ENCODE results near the gene STAM2.
"Not testable (repeated sequence)": the region's sequence is repeated elsewhere in the genome, so short reads cannot be mapped to it uniquely, and the experiment has no call there.

Gene STAM2

DNA sequence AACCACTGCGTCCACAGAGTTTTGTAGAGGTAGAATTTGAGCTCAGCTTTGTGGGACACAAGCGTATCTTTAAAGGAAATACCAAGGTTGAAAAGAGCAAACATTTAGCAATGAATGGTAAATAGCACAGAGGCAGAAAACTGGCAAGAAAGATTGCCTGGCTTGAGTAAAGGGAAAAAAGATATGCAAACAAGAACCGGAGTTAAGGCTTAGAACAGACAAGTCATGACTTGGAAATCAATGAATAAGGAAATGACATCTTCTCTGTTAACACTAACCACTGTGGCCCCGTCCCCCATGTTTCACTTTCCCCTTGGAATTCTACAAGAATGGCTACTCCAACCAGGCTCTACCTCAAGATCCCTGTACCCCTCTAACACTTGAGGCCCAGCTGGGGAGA lies 3.8 kb downstream of the STAM2 start:
- no peak for DNase-seq

DNA sequence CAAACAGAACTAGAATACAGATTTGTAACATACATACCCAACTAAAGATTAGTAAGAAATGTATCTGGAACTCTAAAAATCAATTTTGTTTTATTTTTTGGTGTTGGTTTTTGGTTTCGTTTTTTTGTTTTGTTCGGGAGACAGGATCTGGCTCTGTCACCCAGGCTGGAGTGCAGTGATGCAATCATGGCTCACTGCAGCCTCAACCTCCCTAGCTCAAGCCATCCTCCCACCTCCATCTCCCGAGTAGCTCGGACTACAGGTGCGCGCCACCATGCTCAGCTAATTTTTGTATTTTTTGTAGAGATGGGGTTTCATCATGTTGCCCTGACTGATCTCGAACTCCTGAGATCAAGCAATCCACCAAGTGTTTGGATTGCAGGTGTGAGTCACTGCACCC lies 6.4 kb downstream of the STAM2 start:
- not testable (repeated sequence) for DNase-seq

GRCh38 chr2:152167470-152167869 lies 8.1 kb downstream of the STAM2 start:
- DNase-seq, result not testable (repeated sequence)

DNA sequence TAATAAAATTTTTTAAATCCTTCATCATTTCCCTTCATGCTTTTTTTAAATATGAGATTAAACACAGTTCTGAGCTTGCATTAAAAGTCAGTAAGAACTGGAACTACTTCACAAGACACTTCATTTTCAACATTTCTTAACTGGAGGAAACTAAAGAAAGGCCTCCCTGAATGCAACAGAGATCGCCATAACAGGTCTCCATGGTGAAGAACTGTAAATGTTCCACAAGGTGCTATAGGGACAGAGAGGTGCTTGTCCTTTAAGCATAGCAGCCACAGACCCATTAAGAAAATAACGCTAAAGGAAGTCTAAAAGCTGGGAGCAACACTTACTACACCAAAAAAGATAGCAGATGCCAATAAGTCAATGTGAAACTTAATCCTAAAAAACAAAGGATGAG lies 8.5 kb downstream of the STAM2 start:
- DNase-seq, result no peak

GRCh38 chr2:152166633-152167032 lies 8.9 kb downstream of the STAM2 start:
- no peak for DNase-seq

GRCh38 chr2:152165780-152166179 lies 9.8 kb downstream of the STAM2 start:
- DNase-seq, result no peak

GRCh38 chr2:152165306-152165705 lies 10.3 kb downstream of the STAM2 start:
- DNase-seq, result no peak

GRCh38 chr2:152163669-152164068 lies 11.9 kb downstream of the STAM2 start:
- not testable (repeated sequence) for DNase-seq

DNA sequence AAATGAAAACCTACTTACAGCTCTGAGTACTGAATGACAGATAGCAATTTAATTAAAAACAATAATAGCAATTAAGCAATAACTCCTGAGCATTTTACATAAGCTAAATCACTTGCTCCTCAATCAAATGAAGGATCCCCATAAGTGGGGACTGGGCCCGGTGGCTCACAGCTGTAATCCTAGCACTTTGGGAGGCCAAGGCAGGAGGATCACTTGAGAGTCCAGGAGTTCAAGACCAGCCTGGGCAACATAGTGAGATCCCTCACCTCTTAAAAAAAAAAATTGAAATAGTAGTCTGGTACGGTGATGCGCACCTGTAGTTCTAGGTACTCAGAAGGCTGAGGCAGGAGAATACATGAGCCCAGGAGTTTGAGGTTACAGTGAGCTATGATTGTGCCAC lies 13.4 kb downstream of the STAM2 start:
- DNase-seq, result no peak

DNA sequence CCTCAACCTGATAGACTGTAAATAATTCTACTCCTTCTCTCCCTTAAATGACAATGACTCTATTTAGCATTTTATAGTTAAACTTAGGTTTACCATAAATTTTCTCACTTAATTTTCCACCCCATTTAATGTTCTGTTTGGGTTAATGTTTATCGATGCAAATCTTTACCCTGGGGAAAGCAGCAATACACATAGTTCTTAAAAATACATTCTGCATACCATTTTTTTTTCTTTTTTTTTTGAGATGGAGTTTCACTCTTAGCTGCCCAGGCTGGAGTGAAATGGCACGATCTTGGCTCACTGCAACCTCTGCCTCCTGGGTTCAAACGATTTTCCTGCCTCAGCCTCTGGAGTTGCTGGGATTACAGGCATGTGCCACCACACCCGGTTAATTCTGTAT lies 14.0 kb downstream of the STAM2 start:
- DNase-seq, result no peak

DNA sequence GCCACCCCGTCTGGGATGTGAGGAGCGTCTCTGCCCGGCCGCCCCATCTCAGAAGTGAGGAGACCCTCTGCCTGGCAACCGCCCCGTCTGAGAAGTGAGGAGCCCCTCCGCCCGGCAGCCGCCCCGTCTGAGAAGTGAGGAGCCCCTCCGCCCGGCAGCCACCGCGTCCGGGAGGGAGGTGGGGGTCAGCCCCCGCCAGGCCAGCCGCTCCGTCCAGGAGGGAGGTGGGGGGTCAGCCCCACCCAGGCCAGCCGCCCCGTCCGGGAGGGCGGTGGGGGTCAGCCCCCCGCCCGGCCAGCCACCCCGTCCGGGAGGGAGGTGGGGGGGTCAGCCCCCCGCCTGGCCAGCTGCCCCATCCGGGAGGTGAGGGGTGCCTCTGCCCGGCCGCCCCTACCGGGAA lies 15.2 kb downstream of the STAM2 start:
- DNase-seq, result not testable (repeated sequence)

DNA sequence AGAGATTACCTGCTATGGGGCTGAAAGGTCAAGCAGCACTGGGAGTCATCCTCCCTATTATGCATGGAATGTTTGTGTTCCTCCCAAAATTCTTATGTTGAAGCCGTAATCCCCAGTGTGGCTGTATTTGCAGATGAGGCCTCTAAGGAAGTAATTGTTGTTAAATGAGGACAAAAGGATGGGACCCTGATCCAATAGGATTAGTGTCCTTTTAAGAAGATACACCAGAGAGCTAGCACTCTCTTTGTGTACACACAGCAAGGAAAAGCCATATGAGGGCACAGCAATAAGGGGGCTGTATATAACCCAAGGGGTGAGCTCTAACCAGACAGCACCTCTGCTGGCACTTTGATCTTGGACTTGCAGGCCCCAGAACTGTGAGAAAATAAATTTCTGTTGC lies 18.3 kb downstream of the STAM2 start:
- DNase-seq, result no peak

DNA sequence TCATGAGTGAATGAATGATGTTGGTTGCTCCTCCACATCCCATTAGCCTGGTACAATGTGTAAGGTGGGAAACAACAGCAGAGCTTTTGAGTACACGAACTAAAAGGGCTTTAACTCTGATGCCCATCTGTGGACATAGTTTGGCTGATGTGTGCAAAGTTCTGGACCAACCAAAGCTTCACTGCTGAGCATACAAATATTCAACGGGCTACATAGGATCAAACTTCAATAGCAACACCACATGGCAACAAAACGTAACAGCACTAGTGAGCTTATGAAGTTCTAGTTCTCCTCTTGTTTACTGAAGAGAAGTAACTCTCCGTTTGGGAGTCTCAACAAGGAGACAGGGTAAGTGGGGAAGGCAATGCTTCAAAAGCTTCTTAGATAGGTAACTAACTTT lies 20.4 kb downstream of the STAM2 start:
- DNase-seq, result no peak

GRCh38 chr2:152154462-152154861 lies 21.1 kb downstream of the STAM2 start:
- DNase-seq, result no peak

- no peak for DNase-seq
These were observed 40.9 kb downstream of the STAM2 start for GRCh38 chr2:152134488-152135280.

DNA sequence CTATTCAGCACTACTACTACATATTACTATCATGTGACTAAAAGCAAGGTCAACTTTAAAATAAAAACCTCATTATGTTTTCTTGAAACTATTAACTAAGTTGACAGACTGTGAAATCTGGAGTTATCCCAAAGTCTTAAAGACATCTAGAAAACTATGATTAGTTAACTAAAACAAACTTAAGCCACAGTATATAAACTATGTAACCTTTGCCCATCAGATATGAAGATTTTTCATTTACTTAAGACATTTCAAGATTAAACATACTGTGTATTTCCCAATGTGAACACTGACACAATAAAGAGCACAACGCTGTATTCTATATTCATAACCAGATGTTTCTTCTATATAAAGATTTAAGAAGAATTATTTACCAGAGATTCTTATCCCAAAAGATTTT lies 43.3 kb downstream of the STAM2 start:
- no peak for DNase-seq

- no peak for DNase-seq
These were observed 47.9 kb downstream of the STAM2 start for GRCh38 chr2:152127628-152128027.

DNA sequence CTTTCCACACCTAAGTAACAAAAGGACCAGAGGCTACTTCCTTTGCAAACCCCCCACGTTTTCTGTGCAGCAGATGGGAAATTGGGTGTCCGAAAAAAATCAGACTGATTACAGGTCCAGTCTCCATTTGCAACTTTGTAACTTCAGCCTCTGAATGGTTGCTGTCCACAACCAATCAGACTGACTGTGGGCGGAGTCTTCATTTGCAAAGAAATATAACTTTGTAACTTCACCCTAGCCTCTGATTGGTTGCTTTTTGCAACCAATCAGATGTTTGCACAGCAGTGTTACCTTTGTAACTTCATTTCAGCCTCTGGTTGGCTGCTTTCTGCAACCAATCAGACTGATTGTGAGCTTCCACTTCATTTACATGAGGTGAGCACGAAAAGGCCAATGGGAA lies 48.9 kb downstream of the STAM2 start:
- no peak for DNase-seq

DNA sequence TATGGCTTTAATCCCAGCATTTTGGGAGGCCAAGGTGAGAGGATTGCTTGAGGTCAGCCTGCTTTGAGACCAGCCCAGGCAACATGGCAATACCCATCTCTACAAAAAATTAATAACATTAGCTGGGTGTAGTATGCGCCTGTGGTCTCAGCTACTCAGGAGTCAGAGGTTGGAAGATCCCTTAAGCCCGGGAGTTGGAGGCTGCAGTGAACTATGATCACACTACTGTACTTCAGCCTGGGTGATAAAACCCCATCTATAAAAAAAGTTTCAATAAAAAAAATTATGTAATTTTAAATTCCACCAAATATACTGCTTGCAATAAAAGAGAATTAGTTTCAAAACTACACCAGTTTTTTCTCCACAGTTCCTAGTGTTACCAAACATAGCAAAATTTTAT lies 53.4 kb downstream of the STAM2 start:
- DNase-seq, result no peak

- DNase-seq, result no peak
These were observed 55.1 kb downstream of the STAM2 start for GRCh38 chr2:152120430-152120829.

- no peak for DNase-seq
These were observed 59.6 kb downstream of the STAM2 start for GRCh38 chr2:152115952-152116351.

DNA sequence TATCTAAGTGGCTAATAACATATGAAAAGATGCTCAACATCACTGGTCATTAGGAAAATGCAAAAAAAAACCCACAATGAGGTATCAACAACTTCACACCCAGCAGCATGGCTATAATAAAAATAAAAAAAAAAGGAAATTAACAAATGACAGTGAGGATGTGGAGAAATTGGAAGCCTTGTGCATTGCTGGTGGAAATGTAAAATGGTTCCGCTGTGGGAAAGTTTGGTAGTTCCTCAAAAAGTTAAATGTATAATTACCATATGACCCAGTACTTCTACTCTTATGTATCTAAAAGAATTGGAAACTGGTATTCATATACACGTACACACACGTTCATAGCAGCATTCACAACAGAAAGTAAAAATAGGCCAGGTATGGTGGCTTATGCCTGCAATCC lies 61.2 kb downstream of the STAM2 start:
- no peak for DNase-seq

- DNase-seq, result not testable (repeated sequence)
These were observed 68.4 kb downstream of the STAM2 start for GRCh38 chr2:152107140-152107539.

GRCh38 chr2:152106464-152106863 lies 69.1 kb downstream of the STAM2 start:
- DNase-seq, result no peak

DNA sequence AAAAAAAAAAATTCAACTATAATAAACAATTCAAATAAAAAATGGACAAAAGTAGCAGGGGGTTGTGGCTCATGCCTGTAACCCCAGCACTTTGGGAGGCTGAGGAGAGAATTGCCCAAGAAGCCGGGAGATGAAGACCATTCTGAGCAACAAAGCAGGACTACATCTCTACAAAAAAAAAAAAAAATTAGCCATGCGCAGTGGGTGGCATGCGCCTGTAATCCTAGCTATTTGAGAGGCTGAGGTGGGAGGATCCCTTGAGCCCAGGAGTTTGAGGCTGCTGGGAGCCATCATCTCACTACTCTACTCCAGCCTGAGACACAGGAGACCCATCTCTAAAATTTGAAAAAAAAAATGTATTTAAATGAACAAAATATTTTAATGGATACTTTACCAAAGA lies 72.3 kb downstream of the STAM2 start:
- DNase-seq, result no peak
